SJSA1 (cell line): Measurements from ENCODE around the gene SLC36A3. TPM values are rescaled to one million over a fixed set of nuclear protein-coding genes. Genes with fewer than 3 reads are reported as not detected.
"Not testable (repeated sequence)": the region's sequence is repeated elsewhere in the genome, so short reads cannot be mapped to it uniquely, and the experiment has no call there.

ENCODE experiments used
- DNase-seq, 2 experiments: peaks; one replicate each; pipeline ENCODE4 v3.0.0-alpha.2; 2015 to 2020; ENCODE audit warnings: low spot score in 2 of 2, low read depth in 1 of 2
- H3K27ac ChIP-seq: fragments of 250-450 bp; sonication (Bioruptor Pico); 2 replicates; pipeline ENCODE4 v1.5.1; 2020; ENCODE audit warnings: mild to moderate bottlenecking, moderate library complexity
- H3K27me3 ChIP-seq: fragments of 250-450 bp; sonication (Bioruptor Pico); replicated peaks from 2 replicates; pipeline ENCODE4 v1.5.1; 2020; ENCODE audit warnings: mild to moderate bottlenecking, moderate library complexity
- H3K36me3 ChIP-seq: fragments of 250-450 bp; sonication (Bioruptor Pico); 2 replicates; pipeline ENCODE4 v1.5.1; 2020; ENCODE audit warnings: mild to moderate bottlenecking
- H3K4me1 ChIP-seq: fragments of 250-450 bp; sonication (Bioruptor Pico); replicated peaks from 2 replicates; pipeline ENCODE4 v1.6.1; 2021; ENCODE audit warnings: mild to moderate bottlenecking
- H3K4me3 ChIP-seq: fragments of 250-450 bp; sonication (Bioruptor Pico); 2 replicates; pipeline ENCODE4 v1.5.1; 2020; ENCODE audit warnings: mild to moderate bottlenecking
- H3K9me3 ChIP-seq: fragments of 250-450 bp; sonication (Bioruptor Pico); replicated peaks from 2 replicates; pipeline ENCODE4 v1.5.1; 2020; ENCODE audit warnings: mild to moderate bottlenecking
- total RNA-seq: library from RNA; depleted of rRNA; stranded (reverse); fragments of >200 nt; shearing (Covaris generic); gene quantifications from 2 replicates; pipeline ENCODE4 v1.2.3, GENCODE V29; 2014

SLC36A3 gene
- total RNA-seq, 1 experiment from 2014 or later, result not detected

DNA sequence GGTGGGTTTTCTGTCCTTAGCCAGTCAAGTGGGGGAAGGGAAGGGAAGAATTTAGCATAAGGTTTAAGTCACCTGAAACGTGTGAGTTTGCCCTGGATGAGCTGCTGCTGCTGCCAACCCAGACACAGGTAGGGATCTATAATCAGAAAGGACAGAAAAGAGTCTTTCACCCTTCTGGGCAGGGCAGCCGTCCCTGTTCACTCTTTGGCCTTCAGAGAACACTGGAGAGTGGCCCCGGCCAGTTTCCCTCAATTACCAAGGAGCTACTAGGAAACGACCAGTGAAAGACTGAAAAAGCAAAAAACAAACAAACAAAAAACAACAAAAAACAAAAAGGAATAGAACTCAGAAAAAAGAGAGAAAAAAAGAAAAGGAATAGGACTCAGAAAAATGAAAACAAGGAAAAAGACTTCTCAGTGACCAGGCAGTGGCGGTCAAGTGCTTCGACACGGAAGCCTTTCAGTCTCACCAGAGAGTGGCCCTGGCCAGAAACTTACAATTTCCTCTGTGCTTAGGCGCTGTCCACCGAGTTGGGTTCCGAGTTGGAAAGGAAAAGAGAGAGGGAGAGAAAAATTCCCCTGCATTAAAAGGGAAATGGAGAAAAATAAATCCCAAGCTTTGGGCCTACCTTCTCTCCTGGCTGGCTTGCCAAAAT lies 53.1 kb downstream of the SLC36A3 start:
- Histone ChIP-seq H3K27ac (no peak overlapping the region), H3K4me3 (no peak overlapping the region)
- DNase-seq, result no peak

DNA sequence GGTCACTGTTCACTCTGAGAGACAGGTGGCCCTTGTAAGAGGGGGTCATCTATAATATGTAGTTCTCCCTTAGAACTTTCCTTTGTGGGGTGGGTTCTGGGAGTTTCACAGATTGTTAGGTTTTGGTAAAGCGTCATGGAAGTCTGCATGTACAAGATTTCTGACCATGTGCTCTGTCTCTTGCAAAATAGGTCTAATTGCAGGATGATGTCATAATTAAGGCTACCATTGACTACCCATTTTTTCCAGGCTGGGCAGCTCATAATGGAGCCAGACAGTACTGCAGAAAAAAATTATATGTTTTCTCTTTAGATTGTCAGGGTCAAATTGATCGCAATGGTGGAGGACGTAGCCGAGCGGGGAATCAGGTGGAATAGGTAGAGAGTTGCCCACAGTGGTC lies 54.3 kb downstream of the SLC36A3 start:
- no peak overlapping the region for H3K27ac ChIP-seq
- DNase-seq, result no peak
- H3K9me3 ChIP-seq, result no peaks in the 10 kb centered on the region
- H3K4me3 ChIP-seq, result no peak overlapping the region
- peaks cover 12% of the 10 kb centered on the region for H3K4me1 ChIP-seq
- no peaks in the 10 kb centered on the region for H3K36me3 ChIP-seq
- peaks cover 10% of the 10 kb centered on the region for H3K27me3 ChIP-seq

More for the DNA sequence above, 53.1 kb downstream of the SLC36A3 start:
- Histone ChIP-seq H3K36me3 (no peaks in the 10 kb centered on the region), H3K9me3 (no peaks in the 10 kb centered on the region), H3K4me1 (peaks cover 12% of the 10 kb centered on the region), H3K27me3 (peaks cover 10% of the 10 kb centered on the region)

DNA sequence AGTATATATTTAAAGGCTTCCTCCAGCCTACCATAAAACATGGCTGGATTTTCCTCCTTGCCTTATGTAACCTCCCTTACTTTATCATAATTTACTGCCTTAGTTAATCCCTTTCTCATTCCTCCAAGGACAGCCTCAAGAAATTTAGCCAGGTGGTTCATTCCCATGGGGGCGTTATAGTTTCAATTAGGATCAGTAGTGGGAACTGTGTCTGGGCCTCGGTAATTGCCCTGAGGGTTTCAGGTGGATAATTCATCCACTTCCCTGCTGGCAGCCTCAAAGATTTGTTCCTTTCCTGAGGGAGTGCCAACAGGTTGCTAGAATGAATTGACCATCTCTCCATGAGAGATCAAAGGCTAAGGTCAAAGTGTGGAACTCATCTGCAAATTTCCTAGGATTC lies 54.9 kb downstream of the SLC36A3 start:
- H3K4me1 ChIP-seq, result peaks cover 9% of the 10 kb centered on the region
- DNase-seq, result no peak
- H3K36me3 ChIP-seq, result no peaks in the 10 kb centered on the region
- H3K27ac ChIP-seq, result no peak overlapping the region
- H3K4me3 ChIP-seq, result no peak overlapping the region
- peaks cover 10% of the 10 kb centered on the region for H3K27me3 ChIP-seq
- no peaks in the 10 kb centered on the region for H3K9me3 ChIP-seq

DNA sequence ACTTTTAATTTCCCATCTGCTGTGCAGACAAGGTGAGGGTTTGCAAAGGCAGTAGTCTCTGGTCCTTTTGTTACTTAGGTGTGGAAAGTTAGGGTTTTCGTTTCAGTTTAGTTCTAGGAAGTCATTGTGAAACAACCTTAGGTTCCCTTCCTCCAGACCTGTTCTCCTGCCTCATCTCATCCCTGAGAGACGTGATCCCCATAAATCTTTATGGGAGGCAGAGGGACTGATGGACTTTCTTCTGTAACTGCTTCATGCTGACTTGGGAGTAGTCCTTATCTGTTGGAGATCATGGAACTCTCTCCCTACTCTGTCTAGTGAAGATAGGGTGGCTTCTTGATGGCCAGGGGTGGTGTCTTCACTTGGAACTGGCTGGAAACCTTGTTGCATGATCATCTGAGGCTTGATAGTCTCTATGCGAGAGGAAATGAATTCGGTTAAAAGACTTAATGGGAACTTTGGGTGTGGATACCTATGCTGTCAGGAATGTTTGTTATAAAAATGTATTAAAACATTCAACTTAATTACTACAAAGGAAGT lies 57.8 kb downstream of the SLC36A3 start:
- Histone ChIP-seq H3K9me3 (no peaks in the 10 kb centered on the region), H3K27me3 (peaks cover 10% of the 10 kb centered on the region), H3K4me1 (no peaks in the 10 kb centered on the region)

DNA sequence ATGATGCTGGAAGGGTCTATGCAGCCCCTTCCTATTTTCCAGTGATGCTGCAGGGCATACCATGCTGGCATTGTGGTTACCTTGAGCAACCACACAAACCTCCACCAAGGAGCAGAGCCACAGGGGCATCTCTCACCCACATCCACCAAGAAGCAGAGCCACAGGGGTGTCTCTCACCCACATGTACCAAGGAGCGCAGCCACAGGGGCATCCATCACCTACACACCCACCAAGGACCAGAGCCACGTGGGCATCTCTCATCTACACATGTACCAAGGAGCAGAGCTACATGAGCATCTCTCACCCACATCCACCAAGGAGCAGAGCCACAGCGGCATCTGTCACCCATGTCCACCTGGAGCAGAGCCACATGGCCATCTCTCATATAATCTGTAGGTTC lies 59.4 kb downstream of the SLC36A3 start:
- Histone ChIP-seq H3K36me3 (no peaks in the 10 kb centered on the region), H3K4me1 (no peaks in the 10 kb centered on the region), H3K4me3 (no peak overlapping the region), H3K9me3 (no peaks in the 10 kb centered on the region), H3K27me3 (peaks cover 10% of the 10 kb centered on the region), H3K27ac (no peak overlapping the region)
- no peak for DNase-seq

More for the DNA sequence above, 57.8 kb downstream of the SLC36A3 start:
- Histone ChIP-seq H3K27ac (no peak overlapping the region), H3K36me3 (no peaks in the 10 kb centered on the region), H3K4me3 (no peak overlapping the region)
- DNase-seq, result no peak

DNA sequence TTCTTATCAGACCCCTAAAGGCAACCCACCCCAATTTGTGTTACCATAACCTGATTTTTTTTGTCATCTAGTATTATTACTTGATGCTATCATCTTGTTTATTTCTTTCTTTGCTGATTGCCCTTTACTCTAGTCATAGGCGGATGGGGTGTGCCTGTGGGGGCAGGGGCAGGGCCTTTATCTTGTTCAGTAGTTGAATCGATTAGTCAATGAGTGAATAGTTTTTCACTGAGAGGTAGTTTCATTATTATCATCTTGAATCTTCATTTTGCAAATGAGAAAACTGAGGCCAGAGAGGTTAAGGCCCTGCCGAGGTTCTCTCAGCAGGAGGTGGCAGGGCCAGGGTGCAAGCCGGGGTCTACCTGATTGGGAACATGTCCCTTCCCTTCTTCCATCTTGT lies 60.0 kb downstream of the SLC36A3 start:
- no peaks in the 10 kb centered on the region for H3K36me3 ChIP-seq
- no peak for DNase-seq
- no peak overlapping the region for H3K27ac ChIP-seq
- peaks cover 10% of the 10 kb centered on the region for H3K27me3 ChIP-seq
- no peaks in the 10 kb centered on the region for H3K9me3 ChIP-seq
- H3K4me1 ChIP-seq, result no peaks in the 10 kb centered on the region
- no peak overlapping the region for H3K4me3 ChIP-seq

DNA sequence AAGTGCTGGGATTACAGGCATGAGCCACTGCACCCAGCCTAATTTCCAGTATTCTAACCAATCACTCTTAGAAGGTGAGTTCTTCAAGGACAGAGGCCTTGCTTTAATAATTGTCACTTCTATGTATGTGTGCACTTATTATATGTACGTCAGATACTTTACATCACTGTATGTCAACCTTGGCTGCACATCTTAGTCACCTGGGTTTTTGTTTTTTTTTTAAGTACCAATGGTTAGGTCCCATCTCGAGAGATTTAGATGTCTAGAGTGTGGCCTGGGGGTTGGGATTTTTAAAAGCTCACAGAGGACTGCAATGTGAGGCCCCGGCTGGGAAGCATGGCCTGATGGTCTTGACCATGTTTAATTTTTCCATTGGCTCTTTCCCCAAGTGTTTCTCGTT lies 60.4 kb downstream of the SLC36A3 start:
- Histone ChIP-seq H3K4me3 (no peak overlapping the region), H3K36me3 (no peaks in the 10 kb centered on the region), H3K27ac (no peak overlapping the region), H3K4me1 (no peaks in the 10 kb centered on the region), H3K9me3 (no peaks in the 10 kb centered on the region), H3K27me3 (peaks cover 10% of the 10 kb centered on the region)
- DNase-seq, result no peak

DNA sequence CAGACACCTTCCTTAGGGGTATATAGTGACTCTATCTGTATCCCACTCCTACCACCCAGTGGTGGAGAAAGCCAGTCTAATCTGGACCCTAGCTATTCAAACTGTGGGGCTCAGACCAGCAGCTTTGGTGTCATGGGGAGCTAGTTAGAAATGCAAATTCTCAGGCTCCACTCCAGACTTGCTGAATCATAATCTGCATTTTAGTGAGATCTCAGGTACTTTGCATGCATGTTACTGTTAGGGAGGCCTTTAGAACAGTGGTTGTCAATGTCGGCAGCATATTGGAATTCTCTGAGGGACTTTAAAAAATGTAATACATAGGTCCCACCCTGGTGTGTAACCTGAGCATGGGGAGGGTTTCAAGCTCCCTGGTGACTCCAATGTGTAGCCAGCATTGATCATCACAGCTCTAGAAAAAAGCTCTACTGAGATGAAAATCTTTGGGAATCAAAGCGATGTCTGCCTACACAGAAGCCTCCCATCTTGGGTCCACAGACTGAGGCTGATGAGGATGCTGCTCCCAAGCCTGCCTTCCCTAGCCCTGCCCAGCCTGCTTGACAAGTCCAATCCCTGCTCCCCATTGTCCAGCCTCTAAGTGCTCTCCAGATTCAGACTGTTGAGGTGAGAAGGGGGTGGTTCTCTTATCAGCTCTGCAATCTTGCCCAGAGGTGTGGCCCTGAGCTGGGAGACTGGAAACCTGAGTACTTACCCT lies 62.5 kb downstream of the SLC36A3 start:
- Histone ChIP-seq H3K9me3 (no peaks in the 10 kb centered on the region), H3K4me3 (no peak overlapping the region), H3K27me3 (0 out of 2 replicates have a peak, but pooled peaks cover 2% of the 10 kb centered on the region), H3K27ac (no peak overlapping the region), H3K4me1 (no peaks in the 10 kb centered on the region), H3K36me3 (no peaks in the 10 kb centered on the region)
- DNase-seq, result no peak

DNA sequence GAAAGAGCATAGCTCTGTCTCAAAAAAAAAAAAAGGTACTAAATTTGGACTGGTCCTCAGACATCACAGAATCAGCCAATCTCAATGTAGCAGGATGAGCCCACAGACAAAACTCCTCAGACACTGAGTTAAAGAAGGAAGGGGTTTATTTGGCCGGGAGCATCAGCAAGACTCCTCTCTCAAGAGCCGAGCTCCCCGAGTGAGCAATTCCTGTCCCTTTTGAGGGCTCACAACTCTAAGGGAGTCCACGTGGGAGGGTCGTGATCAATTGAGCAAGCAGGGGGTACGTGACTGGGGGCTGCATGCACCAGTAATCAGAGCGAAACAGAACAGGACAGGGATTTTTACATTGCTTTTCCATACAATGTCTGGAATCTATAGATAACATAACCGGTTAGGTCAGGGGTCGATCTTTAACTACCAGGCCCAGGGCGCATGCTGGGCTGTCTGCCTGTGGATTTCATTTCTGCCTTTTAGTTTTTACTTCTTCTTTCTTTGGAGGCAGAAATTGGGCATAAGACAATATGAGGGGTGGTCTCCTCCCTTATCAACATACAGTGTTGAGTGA lies 63.2 kb downstream of the SLC36A3 start:
- H3K36me3 ChIP-seq, H3K27ac ChIP-seq, H3K4me1 ChIP-seq, H3K4me3 ChIP-seq, DNase-seq, H3K27me3 ChIP-seq, H3K9me3 ChIP-seq: not testable (repeated sequence)

DNA sequence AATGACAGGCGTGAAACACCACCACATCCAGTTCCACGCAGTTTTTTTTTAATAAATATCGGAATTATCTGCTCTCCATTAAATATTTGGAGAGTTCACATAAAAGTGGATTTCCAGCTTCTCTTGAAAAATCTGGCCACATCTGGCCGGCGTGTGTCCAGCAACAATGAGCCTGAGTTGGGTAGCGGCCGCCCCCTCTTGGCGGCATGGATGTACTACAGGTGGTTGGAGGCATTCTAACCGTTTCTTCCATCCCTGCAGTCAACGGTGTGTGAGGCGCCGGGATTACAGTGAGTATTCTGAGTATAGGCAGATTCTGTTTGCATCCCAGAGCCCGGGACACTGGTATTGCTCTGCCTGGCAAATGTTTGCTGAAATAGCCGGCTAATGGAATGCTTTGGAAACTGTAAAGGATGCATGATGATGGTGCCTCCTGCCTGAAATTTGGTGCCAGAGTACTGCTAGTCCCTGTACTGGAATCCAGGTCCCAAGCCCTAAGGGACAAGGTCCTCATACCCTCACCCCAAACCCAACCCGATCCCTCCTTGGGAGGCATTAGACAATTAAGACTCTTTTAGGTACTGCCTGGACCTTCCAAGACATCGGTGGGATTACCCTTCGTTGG lies 64.2 kb downstream of the SLC36A3 start:
- H3K27me3 ChIP-seq, result 0 out of 2 replicates have a peak, but pooled peaks cover 3% of the 10 kb centered on the region
- H3K36me3 ChIP-seq, result no peaks in the 10 kb centered on the region
- no peak overlapping the region for H3K4me3 ChIP-seq
- H3K27ac ChIP-seq, result no peak overlapping the region
- no peaks in the 10 kb centered on the region for H3K9me3 ChIP-seq
- no peaks in the 10 kb centered on the region; the same call in 1 of the 2 replicates for H3K4me1 ChIP-seq
- DNase-seq, result peak; percentile 52 to 70

DNA sequence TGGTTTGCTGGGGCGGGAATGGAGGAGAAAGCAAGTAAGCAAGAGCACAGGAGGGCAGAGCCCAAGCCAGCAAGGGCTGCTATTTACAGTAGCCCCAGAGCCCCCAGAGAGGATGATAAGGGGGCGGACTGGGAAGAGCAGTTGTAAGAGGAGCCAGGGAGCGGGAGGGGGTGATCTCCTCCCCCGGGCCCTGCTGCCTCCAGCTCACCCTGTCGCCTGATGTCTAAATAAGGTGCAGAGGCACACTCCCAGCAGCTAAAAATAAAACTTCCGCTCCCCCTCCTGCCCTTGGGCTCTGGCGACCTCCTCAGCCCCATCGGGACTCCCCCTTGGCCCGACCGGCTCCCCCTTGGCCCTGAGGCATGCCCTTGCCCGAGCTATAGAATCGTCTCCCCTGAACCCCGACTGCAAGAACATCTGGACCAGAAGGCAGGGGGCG lies 65.2 kb downstream of the SLC36A3 start:
- no peak overlapping the region for H3K27ac ChIP-seq
- no peaks in the 10 kb centered on the region for H3K9me3 ChIP-seq
- DNase-seq, result no peak
- H3K4me1 ChIP-seq, result no peaks in the 10 kb centered on the region; the same call in 1 of the 2 replicates
- no peaks in the 10 kb centered on the region for H3K36me3 ChIP-seq
- no peak overlapping the region for H3K4me3 ChIP-seq
- peaks cover 9% of the 10 kb centered on the region; the same call in 1 of the 2 replicates for H3K27me3 ChIP-seq

DNA sequence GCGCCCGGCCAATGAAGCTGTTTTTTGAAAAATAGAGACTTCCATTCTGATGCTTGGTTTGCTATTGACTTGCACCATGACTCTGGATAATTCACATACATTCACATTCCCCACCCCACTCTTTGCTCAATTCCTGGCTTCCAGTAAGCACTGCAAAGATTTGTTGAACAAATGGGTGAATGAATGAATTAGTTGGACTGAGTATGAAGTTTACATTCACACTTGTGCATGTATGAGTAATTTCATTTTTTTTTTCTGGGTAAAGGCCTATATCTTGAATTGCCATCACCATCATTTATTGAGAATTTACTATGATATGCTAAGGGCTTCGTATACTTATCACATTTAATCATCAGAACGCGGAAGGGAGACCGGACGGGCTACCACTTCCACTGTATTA lies 65.9 kb downstream of the SLC36A3 start:
- Histone ChIP-seq H3K36me3 (no peaks in the 10 kb centered on the region), H3K27me3 (peaks cover 10% of the 10 kb centered on the region; the same call in 1 of the 2 replicates), H3K4me1 (no peaks in the 10 kb centered on the region; the same call in 1 of the 2 replicates), H3K9me3 (no peaks in the 10 kb centered on the region), H3K4me3 (no peak overlapping the region), H3K27ac (no peak overlapping the region)
- DNase-seq, result no peak

DNA sequence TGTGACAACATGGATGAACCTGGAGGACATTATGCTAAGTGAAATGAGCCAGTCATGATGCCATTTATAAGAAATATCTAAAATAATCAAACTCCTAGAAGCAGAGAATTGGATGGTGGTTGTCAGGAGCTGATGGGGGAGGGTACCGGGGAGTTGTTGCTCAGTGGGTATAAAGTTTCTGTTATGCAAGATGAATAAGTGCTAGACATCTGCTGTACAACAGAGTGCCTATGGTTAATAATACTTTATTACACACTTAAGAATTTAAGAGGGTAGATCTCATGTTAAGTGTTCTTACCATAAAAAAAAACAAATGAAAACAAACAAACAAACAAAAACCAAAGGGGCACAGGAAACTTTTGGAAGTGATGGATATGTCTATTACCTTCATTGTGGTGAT lies 66.7 kb downstream of the SLC36A3 start:
- peaks cover 17% of the 10 kb centered on the region; the same call in 1 of the 2 replicates for H3K27me3 ChIP-seq
- H3K4me3 ChIP-seq, result no peak overlapping the region
- no peak overlapping the region for H3K27ac ChIP-seq
- no peaks in the 10 kb centered on the region for H3K9me3 ChIP-seq
- no peaks in the 10 kb centered on the region; the same call in 1 of the 2 replicates for H3K4me1 ChIP-seq
- no peaks in the 10 kb centered on the region for H3K36me3 ChIP-seq
- no peak for DNase-seq
